GM10266 (cell line): Measurements from ENCODE around the gene EIF4G1.

Experiments used
- DNase-seq: peaks from one replicate; pipeline ENCODE4 v3.0.0; 2012; ENCODE audit errors: extremely low spot score
- CTCF ChIP-seq: IDR thresholded peaks from 2 replicates; pipeline ENCODE4 v1.5.1; 2012; ENCODE audit warnings: mild to moderate bottlenecking, low read depth; ENCODE audit not compliant: control insufficient read depth, insufficient read depth; ENCODE audit errors: missing control alignments

The EIF4G1 gene

GRCh38 chr3:184358124-184358767, 43.8 kb downstream of the EIF4G1 start:
- no peak for TF ChIP-seq CTCF
- no peak for DNase-seq

GRCh38 chr3:184358921-184359350, 44.5 kb downstream of the EIF4G1 start:
- no peak for TF ChIP-seq CTCF
- no peak for DNase-seq

- no peak for TF ChIP-seq CTCF
- no peak for DNase-seq
Observed at GRCh38 chr3:184359610-184360009, 45.2 kb downstream of the EIF4G1 start.

- TF ChIP-seq CTCF = no peak
- no peak for DNase-seq
Observed at GRCh38 chr3:184360070-184360928, 45.9 kb downstream of the EIF4G1 start.

GRCh38 chr3:184360929-184361531, 46.6 kb downstream of the EIF4G1 start:
- no peak for DNase-seq
- TF ChIP-seq CTCF = no peak

GRCh38 chr3:184361532-184361931, 47.1 kb downstream of the EIF4G1 start, which contains the start of the genes CLCN2 and POLR2H:
Gene CLCN2 (minus strand): TSS chr3:184361605. CDS start chr3:184361479, 126 bp downstream.
Gene POLR2H (plus strand): TSS chr3:184361710. CDS start chr3:184363493, 1,783 bp downstream.
- DNase-seq = peak; percentile 89
- no peak for TF ChIP-seq CTCF
